NCI-H128 (cell line): ENCODE results near the gene RIPK3.
"Not testable (repeated sequence)": the region's sequence is repeated elsewhere in the genome, so short reads cannot be mapped to it uniquely, and the experiment has no call there.

Experiments used
- DNase-seq: peaks from one replicate; lab custom pipeline; 2025; ENCODE audit not compliant: unreplicated experiment; lab: John Stamatoyannopoulos, UW

RIPK3 gene

DNA sequence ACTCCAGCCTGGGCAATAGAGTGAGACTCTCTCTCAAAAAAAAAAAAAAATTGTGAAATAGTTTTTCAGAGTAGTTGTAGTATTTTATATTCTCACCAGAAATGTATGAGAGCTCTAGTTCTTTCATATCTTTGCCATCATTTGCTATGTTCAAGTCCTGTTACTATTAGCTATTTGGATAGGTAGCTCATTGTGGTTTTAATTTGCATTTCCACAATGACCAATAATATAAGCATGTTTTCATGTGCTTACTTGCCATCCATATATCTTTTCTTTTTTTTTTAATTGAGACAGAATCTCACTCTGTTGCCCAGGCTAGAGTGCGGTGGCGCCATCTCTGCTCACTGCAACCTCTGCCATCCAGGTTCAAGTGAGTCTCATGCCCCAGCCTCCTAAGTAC is 8.4 kb upstream of the RIPK3 start:
- no peak for DNase-seq

DNA sequence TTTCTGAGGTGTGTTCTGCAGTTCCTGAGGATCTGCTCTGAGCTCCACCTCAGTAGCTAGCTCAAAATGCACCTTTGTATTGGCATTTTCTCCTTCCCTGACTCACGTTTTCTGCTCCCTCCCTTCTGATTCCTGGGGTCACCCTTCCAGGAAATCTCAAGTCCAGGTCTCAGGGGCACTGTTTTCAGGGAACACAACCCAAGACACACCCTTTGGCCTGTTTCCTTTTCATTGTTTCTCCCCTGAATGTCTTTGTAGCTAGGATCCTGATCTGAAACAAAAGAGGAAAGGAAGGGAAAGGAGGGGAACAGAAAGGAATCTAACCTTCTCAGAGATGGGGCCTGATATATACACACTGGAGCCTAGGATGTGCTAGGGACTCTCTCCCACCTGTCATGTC is 7.3 kb upstream of the RIPK3 start:
- no peak for DNase-seq

DNA sequence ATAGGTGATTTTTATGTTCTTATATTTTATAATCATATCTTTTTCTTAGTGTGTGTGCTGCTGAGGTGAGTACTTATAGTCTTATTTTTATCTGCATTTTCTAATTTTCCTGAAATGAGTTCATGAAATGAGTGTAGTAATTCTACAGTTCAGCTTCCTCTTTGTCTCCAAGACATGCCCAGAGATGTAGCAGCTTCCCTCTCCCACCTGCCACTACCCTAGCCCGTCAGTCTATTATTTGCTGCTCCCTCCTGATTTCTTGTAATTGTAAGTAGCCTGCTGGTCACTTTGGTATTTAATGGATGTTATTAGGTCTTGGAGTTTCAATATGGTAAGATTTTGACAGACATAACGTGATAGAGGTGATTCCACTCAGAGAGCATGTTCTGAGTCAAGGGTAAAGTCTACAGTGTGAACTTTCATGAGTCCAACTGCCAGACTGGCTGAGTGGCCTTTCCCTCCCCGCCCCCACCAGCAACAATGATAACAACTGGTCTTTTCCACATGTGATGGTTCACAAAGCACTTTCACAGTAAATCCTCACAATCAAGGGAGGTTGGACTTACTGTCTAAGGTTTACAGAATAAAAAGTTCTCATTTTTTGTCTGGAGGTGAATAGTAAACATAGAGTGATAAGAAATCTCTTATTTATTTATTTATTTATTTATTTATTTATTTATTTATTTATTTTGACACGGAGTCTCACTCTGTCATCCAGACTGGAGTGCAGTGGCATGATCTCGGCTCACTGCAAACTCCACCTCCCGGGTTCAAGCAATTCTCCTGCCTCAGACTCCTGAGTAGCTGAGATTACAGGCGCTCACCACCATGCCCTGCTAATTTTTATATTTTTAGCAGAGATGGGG is 4.2 kb upstream of the RIPK3 start:
- no peak for DNase-seq

- DNase-seq, result no peak
These were observed 3.1 kb upstream of the RIPK3 start for GRCh38 chr14:24342889-24343288.

GRCh38 chr14:24340606-24341005 is 815 bp upstream of the RIPK3 start:
- DNase-seq, result no peak

GRCh38 chr14:24338843-24339242 is 948 bp downstream of the RIPK3 start:
- DNase-seq, result no peak

DNA sequence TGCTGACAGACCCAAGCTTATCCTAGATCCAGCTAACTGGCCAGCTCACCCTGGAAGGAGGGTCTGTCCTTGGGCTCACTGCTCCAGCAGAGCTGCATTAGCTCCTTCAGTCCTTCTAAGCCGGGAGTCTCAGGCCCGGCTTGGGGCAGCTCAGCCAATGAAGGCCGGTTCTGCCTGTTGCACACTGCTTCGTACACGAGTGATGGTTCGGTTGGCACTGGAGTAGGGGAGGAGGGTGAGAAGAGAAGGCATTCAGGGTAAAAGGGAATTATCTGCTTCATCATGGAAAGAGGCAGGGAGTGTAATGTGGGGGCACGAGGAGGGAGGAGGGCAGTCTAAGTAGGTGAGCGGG is 2.0 kb downstream of the RIPK3 start:
- DNase-seq, result no peak

- no peak for DNase-seq
These were observed 2.5 kb downstream of the RIPK3 start for GRCh38 chr14:24337144-24337823.

DNA sequence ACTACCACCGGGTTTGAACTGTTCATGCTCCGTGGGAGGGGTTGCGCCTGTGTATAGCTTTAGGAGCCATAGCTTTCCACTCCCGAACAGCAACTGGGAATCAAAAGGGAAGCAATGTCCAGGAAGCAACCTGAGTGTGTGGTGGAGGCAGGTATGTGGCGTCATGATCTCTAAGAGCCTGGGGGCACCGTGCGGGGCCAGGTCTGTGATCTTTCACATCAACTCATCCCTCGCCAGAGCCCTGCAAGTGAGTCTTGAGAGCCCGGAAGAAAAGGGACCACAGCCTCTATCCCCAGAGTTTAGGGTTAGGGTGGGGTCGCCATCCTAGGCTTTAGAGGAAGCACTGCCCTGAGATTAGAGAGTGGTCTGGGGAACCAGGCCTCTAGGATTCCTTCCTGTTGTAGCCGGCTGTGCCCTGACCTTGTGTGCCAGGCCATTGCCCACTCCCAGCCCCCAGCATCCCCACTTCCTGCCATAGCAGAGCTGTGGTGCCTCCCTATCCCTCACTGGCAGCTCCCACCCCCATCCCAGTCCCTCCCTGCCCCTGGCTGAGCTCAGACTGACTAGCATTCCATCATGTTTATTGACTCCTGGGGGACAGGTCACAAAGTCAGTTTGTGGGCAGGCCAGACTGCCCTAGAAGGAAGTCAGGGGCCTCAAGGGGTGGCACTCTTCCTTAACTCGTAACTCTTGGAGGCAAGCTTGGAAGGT is 4.2 kb downstream of the RIPK3 start:
- no peak for DNase-seq

DNA sequence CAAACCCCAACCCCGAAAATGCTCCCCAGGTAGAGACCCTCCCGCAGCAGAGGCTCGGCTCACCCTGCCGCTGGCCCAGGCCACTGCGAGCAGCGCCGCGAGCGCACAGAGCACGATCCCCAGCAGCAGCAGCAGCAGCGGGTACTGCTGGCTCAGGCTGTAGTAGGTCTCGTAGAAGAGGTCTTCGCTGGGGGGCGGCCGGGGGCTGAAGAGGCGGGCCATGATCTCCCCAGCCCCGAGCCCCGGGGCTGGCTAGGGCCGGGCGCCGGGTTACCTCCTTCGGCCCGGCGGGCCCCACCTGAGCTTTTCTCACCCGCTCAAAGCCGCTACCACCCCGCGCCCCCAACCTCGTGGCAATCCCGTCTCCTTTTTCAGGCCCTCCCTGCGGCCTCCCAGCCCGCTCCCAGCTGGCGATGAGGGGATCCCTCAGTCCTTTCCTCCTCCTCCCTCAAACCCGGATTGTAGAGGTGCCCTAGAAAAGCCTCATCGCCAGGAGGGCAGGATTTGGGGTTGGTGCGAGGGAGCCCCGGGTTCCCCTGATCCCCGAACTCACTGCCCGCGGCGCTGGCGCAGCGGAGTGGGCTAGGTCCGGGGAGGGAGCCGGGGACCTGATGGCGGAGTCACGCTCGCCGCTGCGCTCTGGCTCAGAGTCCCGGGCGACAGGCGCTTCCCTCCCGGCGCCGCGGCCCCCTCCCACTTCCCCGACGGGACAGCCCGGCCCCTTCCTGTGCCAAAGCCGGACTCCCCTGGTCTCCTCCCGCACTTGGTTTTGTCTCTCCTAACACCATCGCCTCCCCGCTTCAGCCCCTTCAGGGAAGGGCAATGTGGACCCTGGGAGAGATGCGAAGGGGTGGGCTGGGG is 5.1 kb downstream of the RIPK3 start, which contains the start of gene ADCY4:
ADCY4 (minus strand) TSS at position 641 of the 861 bp plus-strand sequence; CDS start at position 222, 419 bp downstream.
- DNase-seq, result no peak

GRCh38 chr14:24332268-24332993 is 7.4 kb downstream of the RIPK3 start:
- DNase-seq, result peak; percentile 59

DNA sequence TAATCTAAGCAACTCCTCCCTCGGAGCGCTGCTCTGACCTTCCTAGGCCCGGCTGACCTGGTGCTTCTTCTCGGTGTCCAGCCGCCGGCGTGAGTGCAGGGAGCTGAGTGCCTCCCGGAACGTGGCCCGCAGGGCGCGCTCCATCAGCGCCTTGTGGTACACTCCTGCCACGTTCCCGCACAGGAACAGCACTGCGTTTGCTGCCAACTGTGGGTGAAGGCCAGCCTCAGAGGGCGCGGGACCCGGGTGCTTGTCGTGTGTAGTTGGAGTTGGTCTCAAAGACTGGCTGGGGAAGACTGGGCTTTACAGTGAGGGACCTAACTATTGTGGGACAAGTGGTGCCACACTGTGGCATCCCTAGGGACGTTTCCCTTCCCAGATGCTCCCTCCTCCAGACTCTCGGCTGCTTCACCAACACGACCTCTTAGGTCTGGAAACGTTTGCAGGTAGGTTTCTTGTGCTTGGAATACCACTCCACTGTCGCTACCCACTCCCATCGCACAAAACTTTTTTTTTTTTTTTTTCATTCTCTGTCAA is 8.0 kb downstream of the RIPK3 start:
- DNase-seq, result no peak

GRCh38 chr14:24330973-24331674 is 8.7 kb downstream of the RIPK3 start:
- no peak for DNase-seq

DNA sequence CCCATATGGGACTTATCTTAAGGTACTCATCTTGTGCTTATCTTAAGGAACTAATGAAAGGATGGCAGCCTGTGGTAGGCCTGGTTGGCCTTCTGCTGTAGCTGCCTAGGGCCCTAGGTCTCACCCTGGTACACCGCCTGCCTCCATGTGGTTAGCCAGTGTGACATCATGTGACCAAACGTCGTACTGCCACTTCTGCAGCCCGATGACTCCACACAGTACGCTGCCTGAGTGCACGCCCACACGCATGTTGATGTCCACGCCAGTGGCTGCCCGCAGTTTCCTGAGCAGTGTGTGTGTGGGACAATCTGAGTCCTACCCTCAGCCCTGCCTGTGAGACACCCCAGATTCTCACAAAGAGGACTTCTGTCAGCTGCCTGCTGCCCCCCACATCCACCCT is 10.1 kb downstream of the RIPK3 start:
- no peak for DNase-seq

DNA sequence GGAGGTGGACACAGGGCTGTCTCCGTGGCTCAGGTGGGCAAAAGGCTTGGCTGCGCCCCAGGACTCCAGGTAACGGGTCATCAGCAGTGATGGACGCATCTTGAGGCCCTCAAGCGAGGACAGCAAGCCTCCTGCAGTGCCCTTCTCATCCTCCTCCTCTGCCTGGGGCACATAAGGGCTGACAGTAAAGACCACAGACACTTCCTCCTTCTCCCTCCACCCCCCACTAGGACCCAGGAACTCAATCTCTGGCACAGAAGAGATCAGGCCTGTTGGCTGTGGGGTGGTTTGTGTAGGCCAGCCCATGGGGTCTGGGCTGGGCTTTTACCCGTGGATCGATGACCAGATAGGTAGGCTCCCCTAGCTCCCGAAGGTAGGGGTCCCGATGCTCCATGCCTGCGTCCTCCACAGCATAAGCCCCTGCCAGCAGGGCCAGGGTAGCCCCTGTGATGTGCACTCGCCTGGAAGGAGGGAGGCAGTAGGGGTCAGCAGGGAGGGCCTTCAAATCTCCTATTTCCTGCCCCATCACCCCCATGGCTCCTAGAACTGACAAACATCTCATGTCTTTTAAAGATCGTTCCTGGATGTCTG is 10.6 kb downstream of the RIPK3 start:
- no peak for DNase-seq

DNA sequence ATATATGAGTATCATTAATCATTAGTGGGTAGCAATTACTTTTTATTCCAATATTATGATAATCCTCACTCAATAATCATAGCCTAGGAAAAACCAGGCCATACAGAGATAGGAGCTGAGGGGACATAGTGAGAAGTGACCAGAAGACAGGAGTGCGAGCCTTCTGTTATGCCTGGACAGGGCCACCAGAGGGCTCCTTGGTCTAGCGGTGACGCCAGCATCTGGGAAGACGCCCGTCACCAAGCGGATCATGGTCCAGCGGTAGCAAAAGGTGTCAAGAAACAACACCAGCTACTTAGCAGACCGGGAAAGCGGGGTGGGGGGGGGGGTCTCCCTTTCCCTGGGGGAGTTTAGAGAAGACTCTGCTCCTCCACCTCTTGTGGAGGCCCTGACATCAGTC is 11.9 kb downstream of the RIPK3 start:
- not testable (repeated sequence) for DNase-seq

DNA sequence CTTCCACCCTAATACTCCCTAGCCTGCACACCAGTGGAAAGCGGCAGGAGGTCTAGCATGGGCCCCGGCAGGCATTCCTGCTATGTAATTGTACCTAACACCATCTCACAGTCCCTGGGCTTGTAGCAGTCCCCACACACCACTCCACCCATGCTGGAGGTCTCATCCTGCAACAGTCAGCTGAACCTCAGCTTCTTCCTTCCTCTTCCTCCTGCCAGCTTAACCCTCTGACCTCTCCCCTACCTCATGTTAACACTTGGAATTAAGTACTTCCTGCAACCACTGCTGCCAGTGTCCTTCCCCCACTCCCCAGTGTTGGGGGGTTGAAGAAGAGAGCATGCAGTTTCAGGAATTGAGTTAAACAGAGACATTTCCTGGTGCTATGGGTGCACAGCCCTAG is 12.5 kb downstream of the RIPK3 start:
- DNase-seq, result no peak

GRCh38 chr14:24325963-24326362 is 13.8 kb downstream of the RIPK3 start:
- DNase-seq, result no peak

- no peak for DNase-seq
These were observed 14.7 kb downstream of the RIPK3 start for GRCh38 chr14:24325041-24325530.
